Measurements from ENCODE around the gene UGT1A4.

Gene UGT1A4

GRCh38 chr2:233718552-233718951, at the start of gene UGT1A4:
TSS of gene UGT1A4 (plus strand) at chr2:233718736. CDS start at chr2:233718821, 85 bp downstream.
- Histone ChIP-seq H3K27me3 (replicated peaks; ENCODE audit: control insufficient read depth, insufficient read depth, low read length) (peaks cover 32% of the 10 kb centered on the region), H3K9ac (ENCODE audit: low read length) (no peak within 1 kb of the TSS), H3K4me3 (ENCODE audit: low read length) (no peak within 1 kb of the TSS), H3K36me3 (ENCODE audit: control insufficient read depth, insufficient read depth, low read length, severe bottlenecking) (no peaks in the 10 kb centered on the region), H3K9me3 (ENCODE audit: control insufficient read depth, low read length) (peaks cover 5% of the 10 kb centered on the region), H3K4me1 (ENCODE audit: control insufficient read depth, insufficient read depth, low read length) (no peaks in the 10 kb centered on the region)
- no peak for DNase-seq (ENCODE audit: low read depth)

GRCh38 chr2:233671290-233672161, 47.0 kb upstream of the UGT1A4 start, which contains the start of gene UGT1A9:
TSS of gene UGT1A9 (plus strand) at chr2:233671898. CDS start at chr2:233671935, 37 bp downstream.
- Histone ChIP-seq H3K4me3 (ENCODE audit: low read length) (no peak within 1 kb of the TSS), H3K27me3 (replicated peaks; ENCODE audit: control insufficient read depth, insufficient read depth, low read length) (no peaks in the 10 kb centered on the region)

GRCh38 chr2:233672886-233673285, 45.6 kb upstream of the UGT1A4 start:
- Histone ChIP-seq H3K36me3 (ENCODE audit: control insufficient read depth, insufficient read depth, low read length, severe bottlenecking) (no peaks in the 10 kb centered on the region), H3K9ac (ENCODE audit: low read length) (no peak overlapping the region), H3K27me3 (replicated peaks; ENCODE audit: control insufficient read depth, insufficient read depth, low read length) (no peaks in the 10 kb centered on the region), H3K4me3 (ENCODE audit: low read length) (no peak overlapping the region), H3K4me1 (ENCODE audit: control insufficient read depth, insufficient read depth, low read length) (no peaks in the 10 kb centered on the region), H3K9me3 (ENCODE audit: control insufficient read depth, low read length) (no peaks in the 10 kb centered on the region)
- no peak for DNase-seq (ENCODE audit: low read depth)

More at GRCh38 chr2:233671290-233672161, 47.0 kb upstream of the UGT1A4 start, which contains the start of gene UGT1A9:
- Histone ChIP-seq H3K9ac (ENCODE audit: low read length) (no peak within 1 kb of the TSS), H3K9me3 (ENCODE audit: control insufficient read depth, low read length) (no peaks in the 10 kb centered on the region), H3K36me3 (ENCODE audit: control insufficient read depth, insufficient read depth, low read length, severe bottlenecking) (no peaks in the 10 kb centered on the region), H3K4me1 (ENCODE audit: control insufficient read depth, insufficient read depth, low read length) (no peaks in the 10 kb centered on the region)
- DNase-seq (ENCODE audit: low read depth) = no peak

- no peaks in the 10 kb centered on the region for H3K4me1 ChIP-seq (ENCODE audit: control insufficient read depth, insufficient read depth, low read length)
- no peak overlapping the region for H3K4me3 ChIP-seq (ENCODE audit: low read length)
- H3K9ac ChIP-seq (ENCODE audit: low read length) = no peak overlapping the region
- H3K27me3 ChIP-seq (replicated peaks; ENCODE audit: control insufficient read depth, insufficient read depth, low read length) = no peaks in the 10 kb centered on the region
- H3K9me3 ChIP-seq (ENCODE audit: control insufficient read depth, low read length) = no peaks in the 10 kb centered on the region
- no peaks in the 10 kb centered on the region for H3K36me3 ChIP-seq (ENCODE audit: control insufficient read depth, insufficient read depth, low read length, severe bottlenecking)
- DNase-seq (ENCODE audit: low read depth) = no peak
Measured at GRCh38 chr2:233673896-233674295, 44.6 kb upstream of the UGT1A4 start.

GRCh38 chr2:233674314-233674713, 44.2 kb upstream of the UGT1A4 start:
- peaks cover 3% of the 10 kb centered on the region for H3K27me3 ChIP-seq (replicated peaks; ENCODE audit: control insufficient read depth, insufficient read depth, low read length)
- no peaks in the 10 kb centered on the region for H3K9me3 ChIP-seq (ENCODE audit: control insufficient read depth, low read length)
- no peaks in the 10 kb centered on the region for H3K36me3 ChIP-seq (ENCODE audit: control insufficient read depth, insufficient read depth, low read length, severe bottlenecking)
- DNase-seq (ENCODE audit: low read depth) = no peak
- H3K4me1 ChIP-seq (ENCODE audit: control insufficient read depth, insufficient read depth, low read length) = no peaks in the 10 kb centered on the region
- no peak overlapping the region for H3K9ac ChIP-seq (ENCODE audit: low read length)
- no peak overlapping the region for H3K4me3 ChIP-seq (ENCODE audit: low read length)

- Histone ChIP-seq H3K4me1 (ENCODE audit: control insufficient read depth, insufficient read depth, low read length) (no peaks in the 10 kb centered on the region), H3K9ac (ENCODE audit: low read length) (no peak overlapping the region), H3K36me3 (ENCODE audit: control insufficient read depth, insufficient read depth, low read length, severe bottlenecking) (no peaks in the 10 kb centered on the region), H3K4me3 (ENCODE audit: low read length) (no peak overlapping the region), H3K27me3 (replicated peaks; ENCODE audit: control insufficient read depth, insufficient read depth, low read length) (peaks cover 5% of the 10 kb centered on the region), H3K9me3 (ENCODE audit: control insufficient read depth, low read length) (no peaks in the 10 kb centered on the region)
- DNase-seq (ENCODE audit: low read depth) = no peak
Measured at GRCh38 chr2:233674995-233675394, 43.5 kb upstream of the UGT1A4 start.

- no peak overlapping the region for H3K9ac ChIP-seq (ENCODE audit: low read length)
- no peaks in the 10 kb centered on the region for H3K36me3 ChIP-seq (ENCODE audit: control insufficient read depth, insufficient read depth, low read length, severe bottlenecking)
- no peaks in the 10 kb centered on the region for H3K4me1 ChIP-seq (ENCODE audit: control insufficient read depth, insufficient read depth, low read length)
Measured at GRCh38 chr2:233676046-233676445, 42.5 kb upstream of the UGT1A4 start.

GRCh38 chr2:233679196-233679595, 39.3 kb upstream of the UGT1A4 start:
- Histone ChIP-seq H3K9ac (ENCODE audit: low read length) (no peak overlapping the region), H3K9me3 (ENCODE audit: control insufficient read depth, low read length) (no peaks in the 10 kb centered on the region), H3K36me3 (ENCODE audit: control insufficient read depth, insufficient read depth, low read length, severe bottlenecking) (no peaks in the 10 kb centered on the region), H3K27me3 (replicated peaks; ENCODE audit: control insufficient read depth, insufficient read depth, low read length) (peaks cover 5% of the 10 kb centered on the region), H3K4me1 (ENCODE audit: control insufficient read depth, insufficient read depth, low read length) (no peaks in the 10 kb centered on the region), H3K4me3 (ENCODE audit: low read length) (no peak overlapping the region)
- DNase-seq (ENCODE audit: low read depth) = no peak

More at GRCh38 chr2:233676046-233676445, 42.5 kb upstream of the UGT1A4 start:
- peaks cover 5% of the 10 kb centered on the region for H3K27me3 ChIP-seq (replicated peaks; ENCODE audit: control insufficient read depth, insufficient read depth, low read length)
- DNase-seq (ENCODE audit: low read depth) = no peak
- H3K9me3 ChIP-seq (ENCODE audit: control insufficient read depth, low read length) = no peaks in the 10 kb centered on the region
- no peak overlapping the region for H3K4me3 ChIP-seq (ENCODE audit: low read length)

DNA sequence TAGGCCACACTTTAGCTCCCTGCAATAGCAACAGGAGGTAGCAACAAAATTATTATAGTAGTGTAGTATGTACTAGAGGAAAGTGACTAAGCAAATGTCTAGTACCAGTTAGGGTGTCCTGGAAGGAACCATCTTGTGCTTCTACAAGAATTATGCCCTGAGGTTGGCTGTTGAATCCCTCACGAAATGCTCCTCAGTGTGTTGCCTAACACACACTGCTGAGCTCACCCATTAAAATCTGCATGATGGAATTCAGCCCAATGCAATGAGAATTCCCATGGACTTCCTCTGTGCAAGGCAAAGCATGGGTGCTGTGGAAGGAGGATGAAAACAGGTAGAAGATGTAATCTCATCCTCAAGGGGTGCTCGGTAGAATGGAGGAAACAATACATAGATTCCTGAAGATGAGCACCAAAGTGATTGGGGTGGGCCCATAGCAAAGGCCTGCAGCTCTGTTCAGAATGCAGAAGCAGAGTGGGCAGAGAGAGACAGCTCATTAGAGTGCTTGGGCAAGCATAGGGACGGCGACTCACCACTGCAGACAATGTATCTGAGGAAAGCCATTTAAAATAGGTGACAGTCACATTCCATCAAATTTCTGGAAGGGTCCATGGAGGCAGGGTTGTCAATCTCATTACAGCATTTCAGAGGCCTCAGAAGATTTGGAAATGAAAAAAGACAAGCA, 38.0 kb upstream of the UGT1A4 start:
- Histone ChIP-seq H3K36me3 (ENCODE audit: control insufficient read depth, insufficient read depth, low read length, severe bottlenecking) (no peaks in the 10 kb centered on the region), H3K4me1 (ENCODE audit: control insufficient read depth, insufficient read depth, low read length) (no peaks in the 10 kb centered on the region)
- no peak for DNase-seq (ENCODE audit: low read depth)

GRCh38 chr2:233681521-233682099, 36.9 kb upstream of the UGT1A4 start, which contains the start of gene UGT1A7:
TSS of gene UGT1A7 (plus strand) at chr2:233681901. CDS start at chr2:233681938, 37 bp downstream.
- no peak for DNase-seq (ENCODE audit: low read depth)
- no peaks in the 10 kb centered on the region for H3K4me1 ChIP-seq (ENCODE audit: control insufficient read depth, insufficient read depth, low read length)
- H3K4me3 ChIP-seq (ENCODE audit: low read length) = no peak within 1 kb of the TSS
- no peaks in the 10 kb centered on the region for H3K9me3 ChIP-seq (ENCODE audit: control insufficient read depth, low read length)
- no peak within 1 kb of the TSS for H3K9ac ChIP-seq (ENCODE audit: low read length)
- peaks cover 5% of the 10 kb centered on the region for H3K27me3 ChIP-seq (replicated peaks; ENCODE audit: control insufficient read depth, insufficient read depth, low read length)
- no peaks in the 10 kb centered on the region for H3K36me3 ChIP-seq (ENCODE audit: control insufficient read depth, insufficient read depth, low read length, severe bottlenecking)

More for the DNA sequence above, 38.0 kb upstream of the UGT1A4 start:
- Histone ChIP-seq H3K4me3 (ENCODE audit: low read length) (no peak overlapping the region), H3K9ac (ENCODE audit: low read length) (no peak overlapping the region), H3K9me3 (ENCODE audit: control insufficient read depth, low read length) (no peaks in the 10 kb centered on the region), H3K27me3 (replicated peaks; ENCODE audit: control insufficient read depth, insufficient read depth, low read length) (peaks cover 5% of the 10 kb centered on the region)

- Histone ChIP-seq H3K27me3 (replicated peaks; ENCODE audit: control insufficient read depth, insufficient read depth, low read length) (no peaks in the 10 kb centered on the region), H3K9me3 (ENCODE audit: control insufficient read depth, low read length) (no peaks in the 10 kb centered on the region), H3K4me1 (ENCODE audit: control insufficient read depth, insufficient read depth, low read length) (no peaks in the 10 kb centered on the region), H3K36me3 (ENCODE audit: control insufficient read depth, insufficient read depth, low read length, severe bottlenecking) (no peaks in the 10 kb centered on the region), H3K9ac (ENCODE audit: low read length) (no peak overlapping the region), H3K4me3 (ENCODE audit: low read length) (no peak overlapping the region)
- no peak for DNase-seq (ENCODE audit: low read depth)
Measured at GRCh38 chr2:233684640-233685039, 33.9 kb upstream of the UGT1A4 start.

Measured in adipocyte (in vitro differentiated cells).